K562 (cell line): ENCODE data around the gene AGPAT4. TPM values are rescaled to one million over a fixed set of nuclear protein-coding genes. Genes with fewer than 3 reads are reported as not detected.

Experiments
- ATF3 ChIP-seq, 2 experiments: fragments of 450-650 bp in 1 of 2; sonication (generic) in 1 of 2; formaldehyde crosslinking in 1 of 2; IDR thresholded peaks in 1 of 2; conservative IDR thresholded peaks in 1 of 2; 2 replicates each; pipeline versions ENCODE4 v1.6.1 to v1.8.1; 2016 to 2023; ENCODE audit warnings: mild to moderate bottlenecking in 2 of 2, moderate library complexity in 2 of 2, inconsistent platforms in 1 of 2, missing genetic modification reagents in 1 of 2
- EHMT2 ChIP-seq: fragments of 450-650 bp; IDR thresholded peaks from 2 replicates; pipeline ENCODE4 v1.6.1; 2018; ENCODE audit warnings: antibody characterized with exemption
- HDAC1 ChIP-seq, 2 experiments: fragments of 450-650 bp; IDR thresholded peaks; 2 replicates each; pipeline ENCODE4 v1.6.1; 2016 to 2017; ENCODE audit warnings: inconsistent platforms in 1 of 2, mild to moderate bottlenecking in 1 of 2, moderate library complexity in 1 of 2
- LARP7 ChIP-seq: fragments of 450-650 bp; IDR thresholded peaks from 2 replicates; pipeline ENCODE4 v1.6.1; 2016
- MYNN ChIP-seq, 2 experiments: sonication (generic); formaldehyde crosslinking in 1 of 2; IDR thresholded peaks; 2 replicates each; pipeline versions ENCODE4 v1.5.0 to v1.6.1; 2016 to 2020; ENCODE audit warnings: antibody characterized with exemption in 1 of 2, missing genetic modification reagents in 1 of 2
- NEUROD1 ChIP-seq: fragments of 150-350 bp; IDR thresholded peaks from 2 replicates; pipeline ENCODE4 v1.6.1; 2014; ENCODE audit warnings: borderline replicate concordance, low read length, low read depth; ENCODE audit not compliant: partially characterized antibody
- NFRKB ChIP-seq: fragments of 450-650 bp; IDR thresholded peaks from 2 replicates; pipeline ENCODE4 v1.6.1; 2016; ENCODE audit warnings: low read depth
- PTBP1 ChIP-seq: fragments of 200-400 bp; formaldehyde crosslinking; IDR thresholded peaks from 2 replicates; pipeline ENCODE4 v1.6.1; 2017; ENCODE audit warnings: low read depth, low read length
- PTRF ChIP-seq: fragments of 450-650 bp; IDR thresholded peaks from 2 replicates; pipeline ENCODE4 v1.6.1; 2016; ENCODE audit warnings: mild to moderate bottlenecking, missing genetic modification characterization, missing compliant biosample characterization
- RAD21 ChIP-seq, 2 experiments: fragments of 250-450 bp in 1 of 2; fragments of 450-650 bp in 1 of 2; sonication (Bioruptor Pico) in 1 of 2; formaldehyde crosslinking in 1 of 2; IDR thresholded peaks in 1 of 2; conservative IDR thresholded peaks in 1 of 2; 2 replicates each; pipeline versions ENCODE4 v1.4.0 to v1.8.0; 2020 to 2022; ENCODE audit warnings: mild to moderate bottlenecking in 2 of 2, moderate library complexity in 1 of 2
- RNF2 ChIP-seq: sonication (generic); IDR thresholded peaks from 2 replicates; pipeline ENCODE4 v1.6.1; 2016
- SAFB ChIP-seq: fragments of 200-400 bp; formaldehyde crosslinking; IDR thresholded peaks from 2 replicates; pipeline ENCODE4 v1.6.1; 2017; ENCODE audit warnings: low read depth, low read length, borderline replicate concordance
- SETDB1 ChIP-seq: IDR thresholded peaks from one replicate; pipeline ENCODE4 v1.6.1; 2012; ENCODE audit warnings: low read length, control low read depth, inconsistent platforms
- SLC30A9 ChIP-seq: fragments of 250-450 bp; sonication (Bioruptor Pico); IDR thresholded peaks from 2 replicates; pipeline ENCODE4 v1.8.0; 2022; ENCODE audit warnings: mild to moderate bottlenecking, moderate library complexity
- ZNF24 ChIP-seq: fragments of 450-650 bp; IDR thresholded peaks from 2 replicates; pipeline ENCODE4 v1.6.1; 2016
- ZNF408 ChIP-seq: fragments of 250-450 bp; sonication (Bioruptor Pico); IDR thresholded peaks from 2 replicates; pipeline ENCODE4 v1.4.0; 2020; ENCODE audit warnings: low read depth, mild to moderate bottlenecking, moderate library complexity
- ZNF707 ChIP-seq: fragments of 250-450 bp; sonication (Bioruptor Pico); conservative IDR thresholded peaks from 2 replicates; pipeline ENCODE4 v1.8.0; 2022; ENCODE audit warnings: inconsistent platforms, mild to moderate bottlenecking, moderate library complexity
- ZNF717 ChIP-seq: fragments of 250-450 bp; sonication (Bioruptor Pico); IDR thresholded peaks from 2 replicates; pipeline ENCODE4 v1.5.0; 2021
- polyA plus RNA-seq, 8 experiments: library from polyadenylated mRNA; depleted of rRNA in 4 of 8; stranded (reverse) in 5 of 8; unstranded in 3 of 8; fragments of >200 nt; fragmentation: Nextera tagmentation in 2 of 8; fragmentation: Illumina TruSeq in 1 of 8; extraction: Ambion mirVana in 2 of 8; extraction: Trizol in 1 of 8; gene quantifications; 2 replicates each; pipeline versions ENCODE4 v1.2.1 to v1.2.3, GENCODE V29; 2011 to 2014; ENCODE audit warnings: inconsistent platforms in 1 of 8, missing spikeins in 1 of 8
- total RNA-seq, 7 experiments: library from RNA; depleted of rRNA in 6 of 7; stranded (reverse); fragments of >200 nt in 6 of 7; fragmentation: Illumina TruSeq in 2 of 7; extraction: Trizol in 2 of 7; gene quantifications; 2 replicates each; pipeline versions ENCODE4 v1.2.1 to v1.2.3, GENCODE V29; 2011 to 2021; ENCODE audit warnings: low replicate concordance in 1 of 7

AGPAT4 gene
- total and polyA plus RNA-seq, 9 of the 15 experiments (the other 6 are each of a cell fraction or from before 2014, with no cell fraction given) = 2.2 to 15.0 (median 5.7) TPM

- no peak for TF ChIP-seq MYNN (IDR thresholded peaks at IDR 0.05)
- no peak for TF ChIP-seq MYNN (CRISPR knock-in tag; IDR thresholded peaks at IDR 0.05)
- TF ChIP-seq EHMT2 = 0 out of 2 replicates have a peak, but pooled peaks have one; percentile 11
- no peak for TF ChIP-seq PTBP1
- no peak for TF ChIP-seq SETDB1
- peak; percentile 16; the same call in 1 of the 2 replicates for TF ChIP-seq ATF3 (IDR thresholded peaks at IDR 0.05)
- no peak for TF ChIP-seq ATF3 (CRISPR knock-in tag; conservative IDR thresholded peaks at IDR 0.05)
- TF ChIP-seq HDAC1 (IDR thresholded peaks at IDR 0.05) = no peak
- TF ChIP-seq RAD21 (CRISPR knock-in tag; conservative IDR thresholded peaks at IDR 0.05 in 1 of 2, IDR thresholded peaks at IDR 0.05 in 1 of 2) = no peak
- no peak for TF ChIP-seq PTRF (tag)
- no peak for TF ChIP-seq ZNF24
- TF ChIP-seq ZNF707 (CRISPR knock-in tag) = no peak
- TF ChIP-seq LARP7 = no peak
- TF ChIP-seq RNF2 = no peak
- TF ChIP-seq ZNF408 = no peak
- no peak for TF ChIP-seq NEUROD1
- TF ChIP-seq SLC30A9 = no peak
- no peak for TF ChIP-seq SAFB
- no peak for TF ChIP-seq NFRKB
- TF ChIP-seq ZNF717 = no peak
Measured at GRCh38 chr6:161186173-161186769, 87.6 kb downstream of the AGPAT4 start (continued).
